ENCODE measurements around the gene CDH4.

Gene CDH4

GRCh38 chr20:61560361-61560853 lies 308.3 kb downstream of the CDH4 start:
- DNase-seq (ENCODE audit: low read depth in 2 of 2) = no peak

GRCh38 chr20:61561111-61561830 lies 309.2 kb downstream of the CDH4 start:
- no peak for DNase-seq (ENCODE audit: low read depth in 2 of 2)

- no peak for DNase-seq (ENCODE audit: low read depth in 2 of 2)
These were observed 310.4 kb downstream of the CDH4 start for GRCh38 chr20:61562491-61562890.

GRCh38 chr20:61562897-61563504 lies 310.9 kb downstream of the CDH4 start:
- no peak for DNase-seq (ENCODE audit: low read depth in 2 of 2)

DNA sequence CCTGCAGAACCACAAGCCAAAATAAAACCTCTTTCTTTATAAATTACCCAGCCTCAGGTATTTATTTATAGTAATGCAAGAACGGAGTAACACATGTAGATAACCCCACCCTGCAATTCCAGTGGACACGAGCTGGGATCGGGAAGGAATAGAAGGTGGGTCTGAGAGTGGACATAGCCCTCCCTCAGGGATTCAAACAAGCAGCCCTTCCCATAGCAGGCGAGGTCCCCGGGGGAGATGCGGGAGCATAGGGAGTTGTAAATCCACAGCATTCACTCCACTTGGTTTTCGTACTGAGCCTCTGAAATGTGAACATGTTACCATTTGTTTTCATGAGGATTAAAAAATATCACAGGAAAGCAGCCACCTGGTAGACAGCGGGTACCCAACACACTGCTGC lies 312.6 kb downstream of the CDH4 start:
- DNase-seq (ENCODE audit: low read depth in 2 of 2) = no peak

GRCh38 chr20:61565791-61566190 lies 313.7 kb downstream of the CDH4 start:
- DNase-seq (ENCODE audit: low read depth in 2 of 2) = no peak

GRCh38 chr20:61566691-61567090 lies 314.6 kb downstream of the CDH4 start:
- DNase-seq (ENCODE audit: low read depth in 2 of 2) = no peak

- DNase-seq (ENCODE audit: low read depth in 2 of 2) = no peak
These were observed 315.1 kb downstream of the CDH4 start for GRCh38 chr20:61567204-61567603.

- DNase-seq (ENCODE audit: low read depth in 2 of 2) = no peak
These were observed 317.8 kb downstream of the CDH4 start for GRCh38 chr20:61569825-61570224.

DNA sequence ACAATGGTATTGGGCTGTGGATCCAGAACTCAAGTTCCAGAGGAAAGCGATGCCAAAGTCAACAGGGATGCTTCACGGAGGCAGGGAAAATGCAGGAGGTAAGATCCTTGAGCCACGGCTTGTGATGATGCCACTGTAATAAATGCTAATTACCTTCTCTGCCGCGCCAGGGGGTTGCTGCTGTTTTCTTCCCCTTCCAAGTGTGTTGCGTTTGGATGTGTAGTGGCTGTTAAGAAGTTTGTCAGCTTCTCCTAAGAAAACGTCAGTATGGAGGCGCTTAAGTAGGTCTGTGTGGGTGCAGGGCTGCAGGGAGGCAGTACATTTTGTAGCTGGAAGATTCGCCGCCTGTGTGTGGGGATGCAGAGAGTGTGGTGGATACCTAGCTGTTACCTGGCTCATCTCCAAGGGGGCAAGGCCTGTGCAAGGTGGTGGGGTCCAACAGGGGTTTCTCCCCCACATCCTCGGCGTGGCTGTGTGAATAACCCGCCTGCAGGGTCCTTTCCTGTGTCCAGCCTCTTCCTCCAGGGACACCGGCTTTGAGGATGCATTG lies 318.7 kb downstream of the CDH4 start:
- DNase-seq (ENCODE audit: low read depth in 2 of 2) = no peak

DNA sequence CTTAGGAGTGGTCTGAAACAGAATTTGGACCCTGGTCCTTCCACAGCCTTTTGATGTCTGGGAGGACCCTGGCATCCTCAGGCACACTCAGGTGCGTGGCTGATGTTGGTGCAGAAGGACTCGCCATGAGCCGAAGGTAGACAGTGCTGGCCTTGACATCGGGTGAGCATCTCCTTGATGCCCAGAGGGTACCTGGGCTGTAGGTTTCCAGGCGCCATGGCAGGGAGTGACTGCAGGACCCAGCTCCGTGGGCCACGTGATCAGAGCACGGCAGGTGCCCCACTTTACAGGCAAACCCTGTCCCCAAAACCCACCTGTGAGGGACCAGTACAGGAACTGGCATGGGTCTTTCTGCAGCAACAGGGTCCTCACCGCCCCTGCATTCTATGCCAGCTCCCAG lies 319.2 kb downstream of the CDH4 start:
- DNase-seq (ENCODE audit: low read depth in 2 of 2) = no peak

DNA sequence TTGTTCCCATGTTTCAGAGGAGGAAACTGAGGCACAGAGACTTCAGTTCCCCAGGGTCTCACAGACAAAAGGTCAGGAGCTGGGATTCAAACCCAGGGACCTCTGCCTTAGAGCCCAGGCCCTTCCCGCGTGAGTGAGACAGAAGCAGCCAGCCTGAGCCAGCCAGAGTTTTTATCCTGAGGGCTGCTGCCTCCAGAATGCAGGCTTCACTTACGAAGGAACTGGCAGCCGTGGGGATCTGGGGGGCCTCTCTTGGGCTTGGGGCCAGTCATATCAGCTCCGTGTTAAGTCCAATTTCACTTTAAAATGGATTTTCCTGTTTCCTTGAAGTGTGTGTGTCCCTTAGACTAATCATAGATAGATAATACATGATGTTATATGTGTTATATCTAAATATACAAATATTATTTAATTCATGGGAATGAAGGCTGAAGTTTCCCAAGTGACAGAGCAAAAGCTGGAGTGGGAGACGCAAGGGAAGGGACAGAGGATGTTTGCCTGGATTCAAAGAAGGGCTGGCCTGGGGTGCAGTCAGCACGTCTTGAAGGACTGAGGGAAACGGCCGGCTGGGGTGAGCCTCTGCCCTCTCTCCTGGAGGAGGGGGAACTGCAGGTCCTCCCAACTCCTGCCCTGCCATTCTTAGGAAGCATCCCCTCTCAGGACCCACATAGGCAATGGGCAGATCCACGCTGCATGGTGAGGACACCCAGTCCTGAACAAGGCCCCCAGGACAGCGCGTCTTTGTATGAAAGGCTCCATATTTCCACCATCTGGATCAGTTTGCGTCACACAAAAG lies 320.1 kb downstream of the CDH4 start:
- no peak for DNase-seq (ENCODE audit: low read depth in 2 of 2)

GRCh38 chr20:61572789-61573188 lies 320.7 kb downstream of the CDH4 start:
- DNase-seq (ENCODE audit: low read depth in 2 of 2) = no peak

GRCh38 chr20:61573415-61574305 lies 321.6 kb downstream of the CDH4 start:
- no peak for DNase-seq (ENCODE audit: low read depth in 2 of 2)

- DNase-seq (ENCODE audit: low read depth in 2 of 2) = no peak
These were observed 323.3 kb downstream of the CDH4 start for GRCh38 chr20:61575151-61575937.

- no peak for DNase-seq (ENCODE audit: low read depth in 2 of 2)
These were observed 324.3 kb downstream of the CDH4 start for GRCh38 chr20:61576372-61576771.

DNA sequence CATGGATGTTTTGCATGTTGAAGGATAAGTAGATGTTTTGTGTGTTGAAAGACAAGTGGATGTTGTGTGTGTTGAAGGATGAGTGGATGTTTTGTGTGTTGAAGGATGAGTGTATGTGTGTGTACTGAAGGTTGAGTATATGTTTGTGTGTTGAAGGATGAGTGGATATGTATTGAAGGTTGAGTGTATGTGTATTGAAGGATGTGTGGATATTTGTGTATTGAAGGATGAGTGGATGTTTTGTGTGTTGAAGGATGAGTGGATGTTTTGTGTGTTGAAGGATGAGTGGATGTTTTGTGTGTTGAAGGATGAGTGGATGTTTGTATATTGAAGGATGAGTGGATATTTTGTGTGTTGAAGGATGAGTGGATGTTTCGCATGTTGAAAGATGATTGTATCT lies 325.0 kb downstream of the CDH4 start:
- DNase-seq (ENCODE audit: low read depth in 2 of 2) = no peak

DNA sequence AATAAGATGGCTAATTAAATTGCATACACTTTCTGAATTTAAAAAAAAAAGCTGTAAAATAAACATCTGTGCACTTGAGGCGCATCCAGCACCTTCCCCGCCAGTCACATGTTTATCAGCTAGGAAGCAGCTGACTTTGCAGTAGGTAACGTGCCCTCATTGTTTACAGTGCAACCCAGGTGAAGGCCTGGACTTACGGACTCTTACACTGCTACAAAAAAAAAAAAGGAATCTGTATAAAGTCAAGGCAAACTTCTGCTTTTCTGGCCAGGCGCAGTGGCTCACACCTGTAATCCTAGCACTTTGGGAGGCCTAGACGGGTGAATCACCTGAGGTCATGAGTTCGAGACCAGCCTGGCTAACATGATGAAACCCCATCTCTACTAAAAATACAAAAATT lies 327.8 kb downstream of the CDH4 start:
- DNase-seq (ENCODE audit: low read depth in 2 of 2) = no peak

- DNase-seq (ENCODE audit: low read depth in 2 of 2) = no peak
These were observed 329.1 kb downstream of the CDH4 start for GRCh38 chr20:61580958-61581824.

DNA sequence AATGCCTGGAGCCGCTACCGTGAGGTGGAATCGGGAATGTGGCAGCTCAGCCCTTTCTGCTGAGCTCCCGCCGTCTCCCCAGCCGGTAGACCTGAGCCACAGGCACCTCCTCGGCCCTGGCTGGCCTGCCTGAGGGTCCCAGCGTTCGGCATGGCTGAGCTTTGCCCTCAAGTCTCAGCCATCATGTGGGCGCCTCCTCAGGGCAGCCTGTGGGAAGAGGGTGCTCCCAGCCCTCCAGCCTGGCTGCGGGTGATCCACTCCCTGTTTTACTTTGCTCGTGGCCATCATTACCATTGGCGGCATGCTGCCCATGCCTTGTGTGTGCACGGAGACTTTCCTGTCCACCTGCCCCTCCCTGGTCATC lies 329.7 kb downstream of the CDH4 start:
- DNase-seq (ENCODE audit: low read depth in 2 of 2) = no peak
